ENCODE data around the gene GLOD4.
A peak's percentile ranks its signal among the peaks of the same experiment; 100 is the strongest.
"Not testable (repeated sequence)": the region's sequence is repeated elsewhere in the genome, so short reads cannot be mapped to it uniquely, and the experiment has no call there.

Gene GLOD4

GRCh38 chr17:801660-802059 lies 19.6 kb upstream of the GLOD4 start:
- no peak for DNase-seq

- no peak for DNase-seq
These were observed 18.6 kb upstream of the GLOD4 start for GRCh38 chr17:800446-801242.

DNA sequence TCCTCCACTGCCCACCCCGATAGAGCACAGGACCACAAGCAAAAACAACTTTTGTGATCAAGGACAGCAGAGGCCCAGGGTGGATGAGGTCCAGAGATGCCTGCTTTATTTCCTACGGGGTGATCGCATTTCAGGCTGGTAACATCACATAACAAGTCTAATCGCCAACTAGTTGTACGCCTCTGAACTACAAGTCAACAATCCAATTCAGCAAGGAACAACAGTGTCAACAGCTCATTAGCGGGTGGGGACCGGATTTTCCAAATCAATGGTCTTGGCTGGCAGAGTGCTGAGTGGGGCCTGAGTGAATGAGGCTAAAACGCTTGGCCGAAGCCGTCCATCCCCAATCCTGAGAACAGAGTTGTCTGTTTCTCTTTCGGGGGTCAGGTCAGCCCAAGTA lies 17.2 kb upstream of the GLOD4 start:
- no peak for DNase-seq

DNA sequence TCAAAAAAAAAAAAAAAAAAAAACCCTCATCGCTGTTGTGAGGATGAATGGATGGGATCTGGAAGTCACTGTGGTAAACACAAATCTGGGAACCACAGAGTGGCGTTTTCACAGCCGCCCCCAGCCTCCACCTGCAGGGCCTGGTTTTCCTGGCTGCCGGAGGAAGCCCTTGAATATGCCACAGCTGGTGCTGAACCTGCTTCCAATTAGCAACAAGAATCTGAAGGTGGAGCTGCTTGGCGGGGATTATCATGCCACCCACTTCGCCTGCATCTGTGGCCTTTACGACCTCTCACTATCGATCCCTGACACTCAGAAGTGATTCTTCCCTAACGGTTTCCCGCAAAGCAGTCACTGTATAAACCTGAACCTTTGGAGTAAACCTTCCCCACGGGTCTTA lies 16.2 kb upstream of the GLOD4 start:
- DNase-seq: peak; percentile 16

GRCh38 chr17:797236-797840 lies 15.3 kb upstream of the GLOD4 start:
- DNase-seq: peak; percentile 80

DNA sequence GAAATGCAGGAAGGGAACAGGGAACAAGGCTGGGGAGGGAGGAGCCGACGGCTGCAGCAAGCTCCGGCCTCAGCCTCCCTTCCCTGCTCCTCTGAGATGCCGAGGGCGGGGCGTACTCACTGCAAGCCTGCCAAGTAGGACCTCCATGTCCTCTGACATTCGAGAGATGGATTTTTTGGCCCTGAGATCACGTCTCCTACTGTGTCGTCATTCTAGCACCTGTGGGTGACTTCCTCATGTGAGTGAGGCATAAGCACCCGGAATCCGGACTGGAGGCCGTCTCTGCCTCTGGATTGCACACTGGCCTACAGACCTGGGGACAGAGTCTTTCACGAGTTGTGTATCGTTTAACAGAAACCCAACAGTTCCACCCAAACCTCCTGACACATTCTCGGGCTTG lies 14.5 kb upstream of the GLOD4 start:
- DNase-seq: no peak

GRCh38 chr17:795721-796120 lies 13.6 kb upstream of the GLOD4 start:
- DNase-seq: no peak

DNA sequence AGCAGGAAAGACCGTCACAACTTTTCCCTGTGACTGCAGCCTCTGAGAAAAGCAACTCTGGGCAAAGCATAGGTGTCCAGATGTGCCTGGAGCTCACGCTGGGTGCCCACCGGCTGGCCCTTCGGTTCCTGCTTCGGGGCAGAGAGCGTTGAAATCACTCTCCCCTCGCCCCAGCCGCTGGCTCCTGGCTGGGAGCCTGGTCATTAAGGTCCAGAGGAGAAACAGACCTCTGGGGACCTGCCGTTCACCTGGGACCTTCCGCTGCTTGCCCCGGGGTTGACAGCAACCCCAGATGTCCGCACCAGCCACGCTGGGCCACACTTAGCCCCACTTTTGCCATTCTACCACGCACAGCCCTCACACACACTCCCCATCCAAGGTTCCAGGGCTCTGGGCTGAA lies 13.2 kb upstream of the GLOD4 start:
- no peak for DNase-seq

GRCh38 chr17:794876-795275 lies 12.8 kb upstream of the GLOD4 start:
- peak; percentile 94 for DNase-seq

DNA sequence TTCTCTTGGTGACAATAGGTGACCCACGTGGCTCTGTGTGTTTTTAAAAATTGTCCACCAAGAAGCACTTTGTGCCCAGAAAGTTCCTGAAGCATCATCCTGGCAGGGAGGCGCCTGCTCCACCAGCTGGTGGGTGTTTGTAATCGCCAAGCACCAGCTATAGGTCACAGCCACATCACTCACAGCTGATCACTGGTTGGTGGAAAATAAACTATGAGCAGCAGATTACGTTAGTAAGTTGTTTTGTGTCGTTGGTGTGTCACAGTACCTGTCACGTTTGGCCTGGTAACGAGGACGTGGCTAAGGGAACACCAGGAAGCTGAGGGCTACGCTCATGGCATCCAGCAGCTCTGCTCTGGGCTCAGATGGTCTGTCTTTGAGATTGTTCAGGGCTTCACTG lies 10.2 kb upstream of the GLOD4 start:
- DNase-seq: no peak

- DNase-seq: no peak
These were observed 9.7 kb upstream of the GLOD4 start for GRCh38 chr17:791829-792228.

DNA sequence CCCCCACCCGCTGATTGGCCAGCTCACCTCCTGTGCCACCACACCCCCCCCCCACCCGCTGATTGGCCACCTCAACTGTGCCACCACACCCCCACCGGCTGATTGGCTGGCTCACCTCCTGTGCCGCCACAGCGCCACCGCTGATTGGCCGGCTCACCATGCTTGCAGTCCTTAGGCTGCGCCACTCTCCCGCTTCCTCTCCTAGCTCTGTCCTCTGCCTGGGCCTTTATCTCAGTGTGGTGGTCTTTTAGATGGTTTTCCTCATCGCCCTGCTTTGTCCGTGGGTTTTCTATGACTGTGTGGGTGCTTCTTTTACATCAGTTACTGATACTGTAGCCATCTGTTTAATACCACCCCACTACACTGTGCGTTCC lies 8.8 kb upstream of the GLOD4 start:
- DNase-seq: not testable (repeated sequence)

DNA sequence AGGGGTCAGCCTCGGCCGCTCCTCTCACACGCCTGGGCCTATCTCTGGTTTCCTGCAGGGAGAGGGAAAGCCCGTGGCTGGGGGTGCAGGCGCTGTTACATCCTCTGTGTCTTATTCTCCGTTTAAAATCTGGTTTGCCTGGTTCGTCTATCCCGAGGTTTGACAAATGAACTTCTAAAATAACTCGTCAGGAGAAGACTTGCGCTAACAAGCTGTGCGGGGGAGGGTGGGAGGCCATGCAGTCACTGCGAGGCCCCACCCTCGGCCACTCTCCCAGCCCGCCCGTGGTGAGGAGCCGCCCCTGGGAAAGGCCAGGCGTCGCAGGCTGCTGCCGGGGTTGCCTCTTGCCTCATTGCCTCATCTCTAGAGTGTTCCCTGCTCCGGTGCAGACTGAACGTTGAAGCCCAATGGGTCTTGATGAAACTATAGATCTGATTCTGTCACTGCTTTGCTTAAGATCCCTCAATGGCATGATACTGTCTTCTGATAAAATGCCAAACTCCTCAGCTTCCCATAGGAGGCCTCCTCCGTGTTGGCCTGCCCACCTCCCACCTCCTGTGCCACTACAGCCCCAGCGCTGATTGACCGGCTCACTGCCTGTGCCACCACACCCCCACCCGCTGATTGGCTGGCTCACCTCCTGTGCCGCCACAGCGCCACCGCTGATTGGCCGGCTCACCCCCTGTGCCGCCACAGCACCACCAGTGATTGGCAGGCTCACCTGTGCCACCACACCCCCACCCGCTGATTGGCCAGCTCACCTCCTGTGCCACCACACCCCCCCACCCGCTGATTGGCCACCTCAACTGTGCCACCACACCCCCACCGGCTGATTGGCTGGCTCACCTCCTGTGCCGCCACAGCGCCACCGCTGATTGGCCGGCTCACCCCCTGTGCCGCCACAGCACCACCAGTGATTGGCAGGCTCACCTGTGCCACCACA lies 8.1 kb upstream of the GLOD4 start:
- not testable (repeated sequence) for DNase-seq

DNA sequence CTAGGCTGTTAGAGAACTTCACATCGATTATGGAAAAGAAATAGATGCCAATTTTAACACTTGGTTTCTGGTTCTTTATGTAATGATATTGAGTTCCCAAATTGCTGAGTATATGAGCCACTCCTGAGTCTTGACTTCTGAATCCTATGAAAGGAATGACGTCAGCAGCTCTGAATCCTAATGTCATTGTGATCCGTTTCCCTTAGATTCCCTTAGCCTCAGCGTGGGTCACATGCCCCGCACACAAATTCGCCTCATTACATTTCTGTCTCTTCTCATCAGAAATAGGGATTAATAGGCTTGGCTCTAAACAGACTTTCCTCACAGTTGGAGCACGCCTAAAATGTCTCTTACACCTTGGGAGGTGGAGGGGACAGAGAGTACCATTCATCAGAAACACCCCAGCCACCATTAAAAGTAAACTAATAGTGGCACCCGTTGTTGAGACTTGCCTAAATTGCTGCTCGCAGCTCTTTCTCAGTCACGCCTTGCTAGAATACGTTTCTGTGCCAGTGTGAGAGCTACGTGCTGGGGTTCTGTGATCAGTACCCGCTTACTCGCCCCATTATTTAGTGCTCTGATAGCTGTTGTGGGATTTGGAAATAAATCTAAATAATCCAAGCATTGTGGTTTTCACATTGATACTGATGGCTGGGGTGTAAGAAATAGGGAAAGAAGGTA lies 7.2 kb upstream of the GLOD4 start:
- no peak for DNase-seq

DNA sequence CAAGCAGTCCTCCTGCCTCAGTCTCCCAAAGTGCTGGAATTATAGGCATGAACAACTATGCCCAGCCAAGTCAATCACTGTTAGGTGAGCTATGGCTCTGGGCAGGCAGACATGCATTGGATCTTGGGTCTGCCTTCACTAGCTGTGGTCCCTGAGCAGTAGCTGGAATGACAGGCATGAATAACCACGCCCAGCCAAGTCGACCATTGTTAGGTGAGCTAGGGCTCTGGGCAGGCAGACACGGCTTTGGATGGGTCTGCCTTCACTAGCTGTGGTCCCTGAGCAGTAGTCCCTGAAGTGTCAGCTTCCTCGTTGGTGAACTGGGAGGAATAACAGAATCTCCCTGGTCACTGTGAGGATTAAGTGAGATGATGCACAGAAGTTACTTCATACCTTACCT lies 6.5 kb upstream of the GLOD4 start:
- no peak for DNase-seq

DNA sequence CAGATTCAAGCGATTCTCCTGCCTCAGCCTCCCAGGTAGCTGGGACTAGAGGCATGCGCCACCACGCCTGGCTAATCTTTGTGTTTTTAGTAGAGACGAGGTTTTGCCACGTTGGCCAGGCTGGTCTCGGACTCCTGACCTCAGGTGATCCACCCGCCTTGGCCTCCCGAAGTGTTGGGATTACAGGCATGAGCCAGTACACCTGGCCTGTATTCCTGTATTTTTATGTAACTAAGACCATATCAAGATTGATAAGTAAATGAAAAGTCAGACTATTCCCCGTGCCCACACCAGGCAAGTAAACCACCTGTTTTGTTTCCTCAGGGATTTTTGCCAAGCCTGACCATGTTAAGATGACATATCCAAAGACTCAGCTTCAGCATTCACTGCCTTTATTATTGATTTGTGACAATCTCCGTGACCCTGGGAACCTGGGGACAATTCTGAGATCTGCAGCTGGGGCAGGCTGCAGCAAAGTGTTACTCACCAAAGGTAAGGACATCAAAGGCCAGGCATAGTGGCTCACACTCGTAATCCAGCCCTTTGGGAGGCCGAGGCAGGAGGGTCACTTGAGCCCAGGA lies 5.7 kb upstream of the GLOD4 start:
- no peak for DNase-seq

DNA sequence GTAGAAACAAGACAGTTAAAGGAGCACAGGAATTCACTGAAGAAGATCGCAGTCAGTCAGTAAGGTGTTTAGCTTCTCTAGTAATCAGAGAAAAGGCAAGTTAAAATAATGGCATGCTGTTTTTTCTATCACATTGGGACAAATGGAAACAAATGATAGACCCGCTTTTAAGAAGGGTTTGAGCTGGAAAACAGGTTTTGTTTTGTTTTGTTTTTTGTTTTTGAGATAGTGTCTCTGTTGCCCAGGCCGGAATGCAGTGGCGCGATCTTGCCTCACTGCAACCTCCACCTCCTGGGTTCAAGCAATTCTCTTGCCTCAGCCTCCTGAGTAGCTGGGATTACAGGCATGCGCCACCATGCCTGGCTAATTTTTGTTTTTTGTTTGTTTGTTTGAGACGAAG lies 3.8 kb upstream of the GLOD4 start:
- DNase-seq: not testable (repeated sequence)

GRCh38 chr17:784143-784542 lies 2.1 kb upstream of the GLOD4 start:
- no peak for DNase-seq

DNA sequence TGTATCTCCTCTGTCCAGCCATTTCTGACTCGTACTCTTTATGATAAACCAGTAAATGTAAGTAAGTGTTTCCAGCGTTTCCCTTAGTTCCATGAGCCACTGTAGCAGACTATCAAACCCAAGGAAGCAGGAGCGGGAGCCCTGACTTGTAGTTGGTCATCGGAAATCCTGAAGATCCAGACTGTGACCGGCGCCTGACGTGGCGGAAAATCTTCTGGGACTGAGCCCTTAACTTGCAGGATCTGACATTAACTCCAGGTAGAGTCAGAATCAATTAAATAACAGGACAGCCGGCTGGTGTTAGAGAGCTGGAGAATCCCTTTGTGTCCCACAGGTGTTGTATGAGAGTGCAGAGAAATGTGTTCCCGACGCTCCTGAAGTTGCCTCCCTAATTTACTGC lies 4.0 kb downstream of the GLOD4 start:
- no peak for DNase-seq

DNA sequence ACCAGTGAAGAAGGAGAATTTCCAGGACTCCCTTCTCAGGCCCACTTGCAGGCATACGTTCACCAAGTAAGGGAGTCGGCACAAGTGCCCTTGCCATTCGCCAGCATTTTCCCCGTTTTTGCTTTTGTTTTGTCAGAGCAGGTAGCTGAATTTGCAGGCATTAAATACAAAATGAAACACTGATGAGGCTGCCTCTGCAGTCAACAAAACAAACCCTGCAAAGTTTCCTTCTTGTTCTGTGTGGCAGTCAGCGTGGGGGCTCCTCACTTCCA lies 7.8 kb downstream of the GLOD4 start:
- DNase-seq: no peak

- DNase-seq: no peak
These were observed 8.4 kb downstream of the GLOD4 start for GRCh38 chr17:773467-774312.

- no peak for DNase-seq
These were observed 9.1 kb downstream of the GLOD4 start for GRCh38 chr17:773016-773415.
